GM23248 (cell line): ENCODE measurements around the gene ATRAID.

Experiments used
- EZH2 ChIP-seq: fragments of 200-600 bp; sonication (generic); IDR thresholded peaks from 2 replicates; pipeline ENCODE4 v1.6.1; 2018; ENCODE audit warnings: antibody characterized with exemption, mild to moderate bottlenecking; ENCODE audit not compliant: insufficient read depth, poor library complexity, severe bottlenecking
- EZH2phosphoT487 ChIP-seq: fragments of 200-600 bp; sonication (generic); IDR thresholded peaks from 2 replicates; pipeline ENCODE4 v1.6.1; 2018; ENCODE audit warnings: antibody characterized with exemption, moderate library complexity, mild to moderate bottlenecking, low read depth; ENCODE audit not compliant: insufficient read depth

DNA sequence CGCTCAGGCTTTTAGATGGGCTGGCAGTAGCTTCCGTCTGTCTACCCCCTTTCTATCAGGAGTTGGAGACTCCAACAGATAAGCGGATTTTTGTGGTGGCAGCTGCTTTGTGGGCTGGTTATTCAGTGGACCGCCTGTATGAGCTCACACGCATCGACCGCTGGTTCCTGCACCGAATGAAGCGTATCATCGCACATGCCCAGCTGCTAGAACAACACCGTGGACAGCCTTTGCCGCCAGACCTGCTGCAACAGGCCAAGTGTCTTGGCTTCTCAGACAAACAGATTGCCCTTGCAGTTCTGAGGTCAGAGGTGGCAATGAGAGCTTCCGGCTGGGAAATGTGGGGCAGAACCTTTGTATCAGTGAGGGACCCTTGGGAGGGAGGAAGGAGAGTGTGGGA lies 20.1 kb downstream of the ATRAID start:
- no peak for TF ChIP-seq EZH2
- TF ChIP-seq EZH2phosphoT487: no peak
